Neural progenitor cell (in vitro differentiated cells): ENCODE data around the gene SERPINA9. TPM values are rescaled to one million over a fixed set of nuclear protein-coding genes. Genes with fewer than 3 reads are reported as not detected.
A peak's percentile ranks its signal among the peaks of the same experiment; 100 is the strongest.

Experiments used
- DNase-seq: peaks from one replicate; pipeline ENCODE4 v3.0.0-alpha.2; 2016; ENCODE audit warnings: low spot score
- H2AFZ ChIP-seq: fragments of 200-600 bp; sonication (generic); replicated peaks from 2 replicates; pipeline ENCODE4 v1.6.1; 2016; ENCODE audit warnings: antibody characterized with exemption
- H3F3A ChIP-seq: fragments of 200-600 bp; sonication (generic); 2 replicates; pipeline ENCODE4 v1.6.1; 2016; ENCODE audit warnings: antibody characterized with exemption, low read depth
- H3K27ac ChIP-seq: fragments of 200-600 bp; sonication (generic); 2 replicates; pipeline ENCODE4 v1.5.1; 2016; ENCODE audit warnings: mild to moderate bottlenecking
- H3K27me3 ChIP-seq: fragments of 200-600 bp; sonication (generic); 2 replicates; pipeline ENCODE4 v1.6.1; 2016; ENCODE audit warnings: mild to moderate bottlenecking, moderate library complexity
- H3K36me3 ChIP-seq: fragments of 200-600 bp; sonication (generic); 2 replicates; pipeline ENCODE4 v1.5.1; 2016
- H3K4me1 ChIP-seq: fragments of 200-600 bp; sonication (generic); 2 replicates; pipeline ENCODE4 v1.6.1; 2016; ENCODE audit warnings: mixed run types
- H3K4me2 ChIP-seq: fragments of 200-600 bp; sonication (generic); 2 replicates; pipeline ENCODE4 v1.6.1; 2016
- H3K4me3 ChIP-seq: fragments of 200-600 bp; sonication (generic); 2 replicates; pipeline ENCODE4 v1.5.1; 2016
- H3K79me2 ChIP-seq: fragments of 200-600 bp; sonication (generic); 2 replicates; pipeline ENCODE4 v1.6.1; 2016; ENCODE audit warnings: low read depth
- H3K9ac ChIP-seq: fragments of 200-600 bp; sonication (generic); 2 replicates; pipeline ENCODE4 v1.6.1; 2016
- H3K9me3 ChIP-seq: fragments of 200-600 bp; sonication (generic); 2 replicates; pipeline ENCODE4 v1.5.1; 2016; ENCODE audit warnings: low read depth
- H4K20me1 ChIP-seq: fragments of 200-600 bp; sonication (generic); 2 replicates; pipeline ENCODE4 v1.6.1; 2016; ENCODE audit warnings: low read depth
- H3K27ac Mint-ChIP-seq: 3 replicates; pipeline ENCODE4 v1.8.0; 2021; ENCODE audit warnings: mixed read lengths
- H3K27me3 Mint-ChIP-seq: 2 replicates; pipeline ENCODE4 v1.8.0; 2022; ENCODE audit warnings: low read depth, mild to moderate bottlenecking, inconsistent platforms, moderate library complexity, mixed read lengths; ENCODE audit not compliant: insufficient read depth
- H3K36me3 Mint-ChIP-seq: 3 replicates; pipeline ENCODE4 v1.8.0; 2021; ENCODE audit warnings: mixed read lengths
- H3K4me1 Mint-ChIP-seq: 3 replicates; pipeline ENCODE4 v1.8.0; 2021; ENCODE audit warnings: mixed read lengths
- H3K4me3 Mint-ChIP-seq: 3 replicates; pipeline ENCODE4 v1.8.0; 2021; ENCODE audit warnings: mild to moderate bottlenecking, moderate library complexity, mixed read lengths
- H3K9me3 Mint-ChIP-seq: 3 replicates; pipeline ENCODE4 v1.8.0; 2020; ENCODE audit warnings: mixed read lengths
- EZH2 ChIP-seq: fragments of 200-600 bp; sonication (generic); IDR thresholded peaks from 2 replicates; pipeline ENCODE4 v1.6.1; 2017; ENCODE audit warnings: antibody characterized with exemption, mild to moderate bottlenecking, moderate library complexity
- EZH2phosphoT487 ChIP-seq: fragments of 200-600 bp; sonication (generic); IDR thresholded peaks from 2 replicates; pipeline ENCODE4 v1.6.1; 2017; ENCODE audit warnings: antibody characterized with exemption
- total RNA-seq: library from RNA; depleted of rRNA; stranded (reverse); fragments of >200 nt; gene quantifications from 2 replicates; pipeline ENCODE4 v1.2.3, GENCODE V29; 2015; ENCODE audit warnings: low replicate concordance
- TF ChIP-seq, protein P1 (sequence below): fragments of 200-600 bp; sonication (generic); IDR thresholded peaks from 2 replicates; pipeline ENCODE4 v1.5.1; 2017; ENCODE audit warnings: antibody characterized with exemption, mild to moderate bottlenecking

The SERPINA9 gene
- total RNA-seq, 1 donor from 2014 or later, result not detected

DNA sequence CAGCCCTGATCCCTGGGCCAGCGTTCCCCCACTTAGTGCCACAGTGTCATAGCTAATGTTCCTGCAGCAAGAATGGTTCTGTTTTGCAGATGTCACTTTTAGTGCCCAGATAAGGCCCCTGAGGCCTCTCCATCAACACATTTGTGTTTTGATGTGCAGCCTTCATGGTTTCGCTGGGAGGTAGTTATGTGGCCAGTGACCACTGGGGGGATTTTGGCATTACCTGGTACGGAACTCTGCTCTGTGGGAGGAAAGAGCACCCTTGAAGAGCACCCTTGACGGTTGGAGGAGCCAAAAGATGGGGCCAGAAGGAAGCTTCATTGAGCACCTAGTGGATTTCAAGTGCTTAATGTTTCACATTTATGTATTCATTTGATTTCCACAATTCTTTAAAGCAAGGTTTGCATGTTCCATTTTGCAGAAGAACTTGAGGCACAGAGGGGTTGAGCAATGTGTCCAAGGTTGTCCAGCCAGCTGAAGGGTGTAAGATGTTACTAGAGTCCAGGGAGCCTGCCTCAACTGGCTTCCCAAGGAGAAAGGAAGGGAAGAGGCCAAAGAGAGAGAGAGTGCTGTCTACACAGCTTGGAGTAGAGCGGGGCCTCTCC, 36.4 kb downstream of the SERPINA9 start:
- no peak overlapping the region for H3K27ac ChIP-seq
- no peaks in the 10 kb centered on the region for H3K79me2 ChIP-seq
- H4K20me1 ChIP-seq, result no peaks in the 10 kb centered on the region
- no peaks in the 10 kb centered on the region for H3K27me3 ChIP-seq
- no peak for DNase-seq
- Mint-ChIP-seq H3K9me3 (peaks cover 4% of the 10 kb centered on the region), H3K27me3 (peaks cover 6% of the 10 kb centered on the region), H3K4me1 (no peaks in the 10 kb centered on the region), H3K27ac (no peak overlapping the region), H3K36me3 (no peaks in the 10 kb centered on the region), H3K4me3 (no peak overlapping the region)
- no peaks in the 10 kb centered on the region for H3F3A ChIP-seq
- H3K36me3 ChIP-seq, result no peaks in the 10 kb centered on the region
- H2AFZ ChIP-seq, result no peak overlapping the region
- TF ChIP-seq EZH2phosphoT487, result no peak
- TF ChIP-seq, protein P1, sequence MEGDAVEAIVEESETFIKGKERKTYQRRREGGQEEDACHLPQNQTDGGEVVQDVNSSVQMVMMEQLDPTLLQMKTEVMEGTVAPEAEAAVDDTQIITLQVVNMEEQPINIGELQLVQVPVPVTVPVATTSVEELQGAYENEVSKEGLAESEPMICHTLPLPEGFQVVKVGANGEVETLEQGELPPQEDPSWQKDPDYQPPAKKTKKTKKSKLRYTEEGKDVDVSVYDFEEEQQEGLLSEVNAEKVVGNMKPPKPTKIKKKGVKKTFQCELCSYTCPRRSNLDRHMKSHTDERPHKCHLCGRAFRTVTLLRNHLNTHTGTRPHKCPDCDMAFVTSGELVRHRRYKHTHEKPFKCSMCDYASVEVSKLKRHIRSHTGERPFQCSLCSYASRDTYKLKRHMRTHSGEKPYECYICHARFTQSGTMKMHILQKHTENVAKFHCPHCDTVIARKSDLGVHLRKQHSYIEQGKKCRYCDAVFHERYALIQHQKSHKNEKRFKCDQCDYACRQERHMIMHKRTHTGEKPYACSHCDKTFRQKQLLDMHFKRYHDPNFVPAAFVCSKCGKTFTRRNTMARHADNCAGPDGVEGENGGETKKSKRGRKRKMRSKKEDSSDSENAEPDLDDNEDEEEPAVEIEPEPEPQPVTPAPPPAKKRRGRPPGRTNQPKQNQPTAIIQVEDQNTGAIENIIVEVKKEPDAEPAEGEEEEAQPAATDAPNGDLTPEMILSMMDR, result peak; percentile 20
- H3K9ac ChIP-seq, result no peak overlapping the region
- no peak overlapping the region for H3K4me3 ChIP-seq
- no peaks in the 10 kb centered on the region for H3K4me1 ChIP-seq
- H3K9me3 ChIP-seq, result no peaks in the 10 kb centered on the region
- H3K4me2 ChIP-seq, result no peak overlapping the region

DNA sequence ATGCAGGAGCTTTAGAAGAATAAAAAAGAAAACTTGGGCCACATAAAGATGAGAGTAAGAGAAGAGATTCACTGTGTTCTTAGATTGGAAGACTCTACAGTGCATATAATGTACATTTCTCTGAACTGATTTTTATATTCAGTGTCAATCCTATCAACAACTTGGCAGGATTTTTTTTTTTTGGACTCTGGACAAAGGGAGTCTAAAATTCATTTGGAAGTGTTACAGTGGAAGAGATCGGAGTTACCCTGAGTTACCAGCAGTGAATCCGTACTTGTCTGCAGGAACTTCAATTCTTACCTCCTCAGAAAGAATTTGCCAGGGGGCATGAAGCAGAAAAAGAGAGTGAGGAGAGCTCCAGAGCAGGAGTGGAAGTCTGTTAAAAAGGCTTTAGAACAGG, 47.4 kb downstream of the SERPINA9 start:
- peaks cover 9% of the 10 kb centered on the region for H3K9me3 Mint-ChIP-seq
- peaks cover 5% of the 10 kb centered on the region for H3K4me1 Mint-ChIP-seq
- Histone ChIP-seq H3K4me1 (peaks cover 12% of the 10 kb centered on the region), H3K27me3 (no peaks in the 10 kb centered on the region), H2AFZ (no peak overlapping the region), H3F3A (no peaks in the 10 kb centered on the region), H3K4me2 (no peak overlapping the region), H3K4me3 (no peak overlapping the region), H3K79me2 (no peaks in the 10 kb centered on the region), H3K9ac (no peak overlapping the region), H3K27ac (no peak overlapping the region), H3K9me3 (no peaks in the 10 kb centered on the region), H4K20me1 (no peaks in the 10 kb centered on the region), H3K36me3 (no peaks in the 10 kb centered on the region)
- no peak for DNase-seq
- H3K36me3 Mint-ChIP-seq, result no peaks in the 10 kb centered on the region
- H3K4me3 Mint-ChIP-seq, result no peak overlapping the region
- peaks cover 2% of the 10 kb centered on the region for H3K27me3 Mint-ChIP-seq
- no peak overlapping the region for H3K27ac Mint-ChIP-seq
- TF ChIP-seq EZH2phosphoT487 (no peak), EZH2 (no peak)
- TF ChIP-seq, protein P1, result no peak

DNA sequence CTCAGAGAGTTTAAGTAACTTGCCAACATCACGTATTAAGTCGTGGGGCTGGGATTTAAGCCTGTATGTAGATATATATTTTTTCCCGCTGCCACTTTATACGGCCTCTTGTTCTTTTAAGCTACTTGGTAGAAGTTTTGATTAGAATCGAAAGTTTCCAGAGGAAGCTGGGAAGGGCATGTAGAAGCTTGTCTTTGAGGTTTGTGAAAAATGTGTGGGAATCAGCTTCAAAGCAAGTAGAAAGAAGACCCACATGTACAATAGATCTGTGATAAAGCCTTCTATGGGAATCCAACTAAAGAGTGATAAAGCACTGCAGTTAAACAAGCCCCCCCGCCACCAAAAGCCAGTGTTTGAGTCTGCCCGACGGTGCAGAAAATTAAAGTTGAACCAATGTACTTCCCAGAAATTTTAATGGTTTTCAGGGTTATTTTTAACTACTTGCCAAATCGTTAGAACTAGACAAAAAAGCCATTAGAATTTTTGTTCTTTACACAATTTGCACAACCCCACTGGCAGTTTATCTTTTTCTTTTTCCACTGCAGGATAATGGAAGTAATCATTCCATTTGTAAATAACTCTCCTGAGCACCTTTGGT, 48.9 kb downstream of the SERPINA9 start:
- no peak overlapping the region for H3K4me2 ChIP-seq
- H3K9ac ChIP-seq, result no peak overlapping the region
- no peaks in the 10 kb centered on the region for H3F3A ChIP-seq
- TF ChIP-seq EZH2phosphoT487 (no peak), EZH2 (no peak)
- TF ChIP-seq, protein P1, result no peak
- no peak overlapping the region for H3K27ac ChIP-seq
- peaks cover 12% of the 10 kb centered on the region for H3K4me1 ChIP-seq
- no peaks in the 10 kb centered on the region for H4K20me1 ChIP-seq
- no peak overlapping the region for H3K27ac Mint-ChIP-seq
- peaks cover 9% of the 10 kb centered on the region for H3K9me3 Mint-ChIP-seq
- H2AFZ ChIP-seq, result no peak overlapping the region
- H3K4me3 Mint-ChIP-seq, result no peak overlapping the region
- H3K9me3 ChIP-seq, result no peaks in the 10 kb centered on the region
- H3K36me3 ChIP-seq, result no peaks in the 10 kb centered on the region
- H3K4me1 Mint-ChIP-seq, result peaks cover 7% of the 10 kb centered on the region
- peaks cover 2% of the 10 kb centered on the region for H3K27me3 Mint-ChIP-seq
- peak; percentile 28 for DNase-seq
- H3K4me3 ChIP-seq, result no peak overlapping the region
- H3K27me3 ChIP-seq, result no peaks in the 10 kb centered on the region
- no peaks in the 10 kb centered on the region for H3K36me3 Mint-ChIP-seq
- H3K79me2 ChIP-seq, result no peaks in the 10 kb centered on the region
